Ishikawa (cell line): ENCODE measurements around the gene ZBTB40.

Source experiments
- CEBPB ChIP-seq: IDR thresholded peaks from 2 replicates; pipeline ENCODE4 v1.6.1; 2012
- CREB1 ChIP-seq: IDR thresholded peaks from 2 replicates; pipeline ENCODE4 v1.6.1; 2012; ENCODE audit warnings: low read depth
- EGR1 ChIP-seq: IDR thresholded peaks from 2 replicates; pipeline ENCODE4 v1.6.1; 2012
- EP300 ChIP-seq: IDR thresholded peaks from 2 replicates; pipeline ENCODE4 v1.6.1; 2012; ENCODE audit warnings: borderline replicate concordance
- FOXM1 ChIP-seq: IDR thresholded peaks from 2 replicates; pipeline ENCODE4 v1.6.1; 2012; ENCODE audit warnings: low read depth, borderline replicate concordance
- MAX ChIP-seq: IDR thresholded peaks from 2 replicates; pipeline ENCODE4 v1.6.1; 2012
- NFIC ChIP-seq: IDR thresholded peaks from 2 replicates; pipeline ENCODE4 v1.6.1; 2012
- RAD21 ChIP-seq: IDR thresholded peaks from 2 replicates; pipeline ENCODE4 v1.6.1; 2012; ENCODE audit warnings: low read depth
- TAF1 ChIP-seq: IDR thresholded peaks from 2 replicates; pipeline ENCODE4 v1.6.1; 2012; ENCODE audit warnings: low read depth, mild to moderate bottlenecking
- TCF12 ChIP-seq: IDR thresholded peaks from 2 replicates; pipeline ENCODE4 v1.6.1; 2012; ENCODE audit warnings: low read depth
- TEAD4 ChIP-seq: IDR thresholded peaks from 2 replicates; pipeline ENCODE4 v1.6.1; 2012
- USF1 ChIP-seq: IDR thresholded peaks from 2 replicates; pipeline ENCODE4 v1.6.1; 2012
- YY1 ChIP-seq: IDR thresholded peaks from 2 replicates; pipeline ENCODE4 v1.6.1; 2012; ENCODE audit warnings: low read depth
- ZBTB7A ChIP-seq: IDR thresholded peaks from 2 replicates; pipeline ENCODE4 v1.6.1; 2012; ENCODE audit warnings: low read depth
- TF ChIP-seq, protein P1 (sequence below): IDR thresholded peaks from 2 replicates; pipeline ENCODE4 v1.6.1; 2012; ENCODE audit warnings: low read depth, mild to moderate bottlenecking

ZBTB40 gene

GRCh38 chr1:22557341-22557950 is 105.8 kb downstream of the ZBTB40 start:
- TF ChIP-seq ZBTB7A (no peak), USF1 (no peak), EGR1 (no peak), TAF1 (no peak), YY1 (no peak), EP300 (no peak), NFIC (no peak), TCF12 (no peak), MAX (no peak), CEBPB (no peak), RAD21 (no peak), FOXM1 (no peak), CREB1 (no peak), TEAD4 (no peak)
- TF ChIP-seq, protein P1, sequence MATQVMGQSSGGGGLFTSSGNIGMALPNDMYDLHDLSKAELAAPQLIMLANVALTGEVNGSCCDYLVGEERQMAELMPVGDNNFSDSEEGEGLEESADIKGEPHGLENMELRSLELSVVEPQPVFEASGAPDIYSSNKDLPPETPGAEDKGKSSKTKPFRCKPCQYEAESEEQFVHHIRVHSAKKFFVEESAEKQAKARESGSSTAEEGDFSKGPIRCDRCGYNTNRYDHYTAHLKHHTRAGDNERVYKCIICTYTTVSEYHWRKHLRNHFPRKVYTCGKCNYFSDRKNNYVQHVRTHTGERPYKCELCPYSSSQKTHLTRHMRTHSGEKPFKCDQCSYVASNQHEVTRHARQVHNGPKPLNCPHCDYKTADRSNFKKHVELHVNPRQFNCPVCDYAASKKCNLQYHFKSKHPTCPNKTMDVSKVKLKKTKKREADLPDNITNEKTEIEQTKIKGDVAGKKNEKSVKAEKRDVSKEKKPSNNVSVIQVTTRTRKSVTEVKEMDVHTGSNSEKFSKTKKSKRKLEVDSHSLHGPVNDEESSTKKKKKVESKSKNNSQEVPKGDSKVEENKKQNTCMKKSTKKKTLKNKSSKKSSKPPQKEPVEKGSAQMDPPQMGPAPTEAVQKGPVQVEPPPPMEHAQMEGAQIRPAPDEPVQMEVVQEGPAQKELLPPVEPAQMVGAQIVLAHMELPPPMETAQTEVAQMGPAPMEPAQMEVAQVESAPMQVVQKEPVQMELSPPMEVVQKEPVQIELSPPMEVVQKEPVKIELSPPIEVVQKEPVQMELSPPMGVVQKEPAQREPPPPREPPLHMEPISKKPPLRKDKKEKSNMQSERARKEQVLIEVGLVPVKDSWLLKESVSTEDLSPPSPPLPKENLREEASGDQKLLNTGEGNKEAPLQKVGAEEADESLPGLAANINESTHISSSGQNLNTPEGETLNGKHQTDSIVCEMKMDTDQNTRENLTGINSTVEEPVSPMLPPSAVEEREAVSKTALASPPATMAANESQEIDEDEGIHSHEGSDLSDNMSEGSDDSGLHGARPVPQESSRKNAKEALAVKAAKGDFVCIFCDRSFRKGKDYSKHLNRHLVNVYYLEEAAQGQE: no peak

DNA sequence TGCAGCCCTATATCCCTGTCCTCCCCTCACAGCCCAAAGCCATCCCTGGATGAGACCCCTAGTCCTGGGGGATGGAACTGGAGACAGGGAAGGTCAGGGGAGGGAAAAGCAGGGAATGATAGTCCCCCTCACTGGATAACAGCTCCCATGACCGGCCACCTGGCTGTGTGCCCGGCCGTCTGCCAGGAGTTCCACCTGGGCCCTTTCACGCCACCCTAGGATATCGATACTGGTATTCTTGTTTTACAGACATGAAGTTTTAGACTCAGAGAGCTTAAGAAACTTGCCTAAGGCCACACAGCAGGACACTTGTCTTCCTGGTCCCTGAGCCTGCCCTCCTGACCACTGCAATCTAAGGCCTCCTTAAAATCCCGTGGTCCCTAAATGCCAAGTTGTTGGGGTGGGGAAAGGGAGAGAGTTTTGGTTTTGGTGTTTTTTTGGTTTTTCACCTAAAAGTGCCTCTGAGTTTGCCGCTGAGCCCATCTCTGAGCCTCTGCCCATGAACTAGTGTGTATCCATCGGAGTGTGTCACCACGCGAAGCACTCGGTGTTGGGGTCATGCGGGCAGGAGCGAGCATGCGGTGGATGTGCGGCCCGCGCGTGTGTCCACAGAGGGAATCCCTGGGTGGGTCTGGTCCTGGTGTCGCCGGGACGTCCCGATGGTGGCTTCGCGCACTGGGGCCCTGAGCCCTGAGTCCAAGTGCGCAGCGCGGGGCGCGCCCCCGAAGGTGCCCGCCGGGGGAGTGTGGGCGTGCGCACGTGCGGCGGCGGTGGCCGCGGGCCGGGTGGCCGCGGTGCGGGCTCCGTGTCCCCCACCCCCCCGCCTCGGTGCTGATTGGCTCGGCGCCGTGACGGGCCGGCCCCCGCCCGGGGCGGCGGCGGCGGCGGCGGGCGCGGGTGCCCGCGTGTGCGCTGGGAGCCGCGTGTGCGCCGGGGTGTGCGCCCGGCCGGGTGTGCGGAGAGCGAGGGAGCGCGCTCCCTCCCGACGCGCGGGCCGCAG is 111.2 kb downstream of the ZBTB40 start, which contains the start of gene EPHA8:
EPHA8 (plus strand) TSS at position 906 of the 1,000 bp plus-strand sequence. CDS start 147 bp downstream, outside the sequence.
- TF ChIP-seq TCF12 (no peak), MAX (peak; percentile 14; the same call in 1 of the 2 replicates)

- TF ChIP-seq, protein P1: no peak
- TF ChIP-seq CEBPB: no peak
- TF ChIP-seq EGR1: no peak
- no peak for TF ChIP-seq NFIC
- no peak for TF ChIP-seq MAX
- no peak for TF ChIP-seq YY1
- no peak for TF ChIP-seq CREB1
- TF ChIP-seq USF1: no peak
- no peak for TF ChIP-seq RAD21
- no peak for TF ChIP-seq TAF1
- no peak for TF ChIP-seq TCF12
- no peak for TF ChIP-seq FOXM1
- TF ChIP-seq EP300: no peak
Observed at GRCh38 chr1:22563671-22564602, 112.3 kb downstream of the ZBTB40 start.

GRCh38 chr1:22566161-22566560 is 114.5 kb downstream of the ZBTB40 start:
- TF ChIP-seq CEBPB (no peak), TAF1 (no peak), NFIC (no peak), RAD21 (no peak), MAX (no peak), USF1 (no peak), TEAD4 (no peak), TCF12 (no peak)
